NCI-H510A (cell line): ENCODE results near the gene IL17RD.

Experiments used
- DNase-seq: peaks from one replicate; lab custom pipeline; 2025; lab: John Stamatoyannopoulos, UW

The IL17RD gene

DNA sequence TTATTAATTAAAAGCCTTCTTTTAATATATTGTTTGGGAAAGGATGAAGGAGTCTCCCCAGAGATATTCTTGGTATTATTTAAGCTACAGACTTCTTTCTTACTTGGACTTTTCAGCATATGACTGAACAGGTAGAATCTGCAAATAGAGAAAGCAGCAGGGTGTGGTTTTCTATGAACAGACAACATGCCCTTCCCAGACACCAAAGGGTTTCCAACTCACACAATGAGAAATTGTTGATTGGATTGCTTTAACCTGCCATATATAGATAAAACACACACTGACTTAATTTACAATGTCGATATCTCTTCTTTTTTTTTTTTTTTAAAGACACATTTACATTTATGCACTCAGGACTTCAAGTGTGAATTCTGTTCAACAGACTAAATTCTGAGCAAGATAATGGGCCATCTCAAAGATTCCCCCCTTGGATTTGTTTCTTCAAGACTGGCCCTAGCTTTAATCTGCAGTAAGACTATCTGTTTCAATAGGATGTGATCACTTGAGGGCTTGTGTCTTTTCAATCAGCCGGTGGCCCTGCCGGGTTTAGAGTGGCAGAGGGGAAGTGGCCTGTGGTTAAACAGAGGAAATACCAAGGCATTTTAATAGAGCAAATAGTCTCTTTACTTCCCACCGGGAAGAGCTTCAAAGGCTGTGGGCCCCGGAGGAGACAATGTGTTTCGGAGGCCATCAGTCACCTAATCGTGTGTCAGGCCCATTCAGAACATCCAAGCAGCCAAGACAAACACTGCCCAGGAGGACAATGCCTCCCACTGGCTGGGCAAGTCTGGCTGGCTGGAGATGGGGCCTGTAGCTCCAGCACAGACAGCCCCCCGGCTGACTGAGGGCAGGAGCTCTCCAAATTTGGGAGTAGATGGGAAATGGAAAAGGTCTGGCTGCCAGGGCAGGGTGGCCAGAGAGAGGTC lies 6.1 kb downstream of the IL17RD start:
- no peak for DNase-seq

GRCh38 chr3:57158325-57158724 lies 6.8 kb downstream of the IL17RD start:
- DNase-seq = no peak

- DNase-seq = no peak
Observed at GRCh38 chr3:57157545-57157944, 7.6 kb downstream of the IL17RD start.

- no peak for DNase-seq
Observed at GRCh38 chr3:57155310-57155643, 9.9 kb downstream of the IL17RD start.

DNA sequence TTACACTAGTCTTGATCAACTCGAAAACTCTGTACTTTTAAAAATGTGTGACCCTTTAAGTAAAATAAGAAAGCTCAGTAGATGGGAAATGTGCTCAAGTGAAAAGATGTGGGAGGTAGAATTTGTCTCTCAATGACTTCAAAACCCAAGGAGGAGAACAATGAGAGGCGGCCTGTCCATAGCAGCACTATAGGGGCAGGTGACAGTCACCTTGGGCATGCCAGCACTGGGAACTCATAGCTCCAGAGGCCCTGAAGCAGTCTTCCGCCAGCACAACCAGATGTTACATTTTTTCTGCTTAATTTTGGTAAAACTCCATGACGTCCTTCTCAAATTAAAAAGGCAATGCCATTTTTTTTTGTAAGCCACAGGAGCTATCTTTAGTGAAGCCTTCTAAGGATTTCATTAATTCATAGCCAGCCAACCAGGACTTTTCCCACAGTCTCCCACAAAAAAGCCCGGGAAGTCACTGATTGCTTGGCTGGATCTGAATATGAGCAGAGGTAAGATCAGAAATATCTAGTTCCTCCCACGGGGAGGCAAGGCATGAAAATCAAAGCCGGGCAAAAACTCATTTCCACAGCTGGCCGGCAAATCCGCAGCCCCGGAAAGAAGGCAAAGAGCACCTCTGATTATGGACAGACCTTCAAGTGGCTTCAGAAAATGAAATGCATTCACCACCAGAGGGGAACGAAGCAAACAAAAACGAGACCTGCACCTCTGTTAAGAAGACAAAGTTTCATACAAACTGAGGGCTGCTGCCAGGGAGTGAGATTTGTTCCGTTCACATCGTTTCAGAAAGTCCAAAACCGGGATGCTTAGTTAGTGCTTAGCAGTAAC lies 10.5 kb downstream of the IL17RD start:
- DNase-seq = no peak

GRCh38 chr3:57152151-57153143 lies 12.7 kb downstream of the IL17RD start:
- DNase-seq = no peak

GRCh38 chr3:57151749-57152148 lies 13.4 kb downstream of the IL17RD start:
- DNase-seq = no peak

DNA sequence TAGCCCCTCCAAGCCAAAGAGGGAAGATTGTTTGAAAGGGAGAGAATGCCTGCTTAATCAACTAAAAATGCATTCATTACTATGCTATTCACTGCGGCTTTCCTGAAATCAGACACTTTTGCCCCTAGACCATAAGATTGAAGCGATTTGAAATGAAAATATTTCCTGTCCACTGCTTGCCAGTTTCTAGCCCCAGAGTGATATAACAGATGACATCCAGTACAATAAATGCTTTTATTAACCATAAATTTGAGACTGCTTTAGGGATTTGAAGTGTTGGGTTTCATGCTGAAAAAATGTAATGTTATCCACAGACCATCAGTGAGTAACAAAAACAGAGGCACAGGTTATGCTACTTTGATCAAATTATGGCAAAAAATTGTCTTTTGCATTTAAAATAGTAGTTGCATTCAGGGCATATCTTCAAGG lies 14.1 kb downstream of the IL17RD start:
- no peak for DNase-seq

- no peak for DNase-seq
Observed at GRCh38 chr3:57150113-57150581, 15.0 kb downstream of the IL17RD start.

GRCh38 chr3:57147071-57147470 lies 18.1 kb downstream of the IL17RD start:
- DNase-seq = no peak

GRCh38 chr3:57145852-57146251 lies 19.3 kb downstream of the IL17RD start:
- DNase-seq = no peak

- no peak for DNase-seq
Observed at GRCh38 chr3:57144952-57145351, 20.2 kb downstream of the IL17RD start.

DNA sequence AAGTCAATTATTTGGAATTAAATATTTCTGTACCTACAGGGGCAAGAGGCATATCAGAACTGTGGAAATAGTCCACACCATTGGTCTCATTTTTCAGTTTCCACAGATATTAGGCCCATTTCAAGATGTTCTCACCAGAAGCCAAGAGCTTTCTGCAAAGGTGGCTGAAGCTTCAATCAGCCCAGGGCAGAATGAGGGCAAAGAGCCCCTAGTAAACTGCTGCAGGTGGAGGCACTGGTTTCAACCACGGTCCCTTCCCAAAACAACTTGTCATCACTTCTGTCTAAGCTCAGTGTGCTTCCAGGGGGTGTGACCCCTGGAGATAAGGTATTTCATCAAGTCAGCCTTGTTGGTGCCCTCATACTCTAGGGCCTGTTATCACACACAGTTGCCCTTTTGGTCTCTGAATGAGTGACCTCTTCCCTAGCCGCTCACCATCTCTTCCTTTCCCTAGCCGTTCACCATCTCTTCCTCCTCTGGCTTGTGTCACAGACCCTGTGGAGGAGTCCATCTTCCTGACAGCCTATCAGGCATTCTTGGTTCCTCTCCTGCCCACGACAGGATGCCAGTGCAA lies 21.2 kb downstream of the IL17RD start:
- no peak for DNase-seq

GRCh38 chr3:57142411-57142723 lies 22.8 kb downstream of the IL17RD start:
- DNase-seq = no peak

DNA sequence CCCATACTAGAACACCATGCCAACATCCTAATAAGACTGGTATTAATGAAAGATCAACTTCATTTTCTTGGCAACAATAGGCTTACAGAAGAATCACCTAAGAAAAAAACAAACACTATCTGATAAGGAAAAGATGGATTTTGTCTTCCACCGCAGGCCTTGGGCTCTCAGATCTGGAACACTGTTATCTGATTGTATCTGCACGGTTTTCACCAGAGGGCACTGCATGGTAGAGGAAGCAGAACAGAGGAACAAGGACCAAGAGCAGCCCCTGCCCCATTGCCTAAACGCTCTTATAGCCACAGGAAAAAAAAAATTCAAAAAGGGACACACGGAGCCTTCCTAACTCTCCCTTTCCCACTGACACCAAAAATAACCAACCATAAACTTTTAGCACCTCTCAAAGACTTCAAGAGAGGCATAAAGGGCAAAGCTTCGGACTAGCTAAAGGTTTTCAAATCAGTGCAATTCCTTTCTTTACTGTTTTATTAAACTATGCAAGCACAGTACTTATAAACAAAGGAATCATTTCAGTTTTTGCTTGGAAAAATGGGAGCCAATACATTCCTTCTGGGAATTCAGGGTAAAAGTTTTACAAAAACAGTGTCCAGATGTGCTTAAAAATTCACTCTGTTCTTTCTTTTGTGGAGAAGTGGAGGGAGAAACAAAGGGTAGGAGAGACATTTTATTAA lies 23.3 kb downstream of the IL17RD start:
- DNase-seq = no peak

GRCh38 chr3:57140894-57141293 lies 24.3 kb downstream of the IL17RD start:
- DNase-seq = no peak

DNA sequence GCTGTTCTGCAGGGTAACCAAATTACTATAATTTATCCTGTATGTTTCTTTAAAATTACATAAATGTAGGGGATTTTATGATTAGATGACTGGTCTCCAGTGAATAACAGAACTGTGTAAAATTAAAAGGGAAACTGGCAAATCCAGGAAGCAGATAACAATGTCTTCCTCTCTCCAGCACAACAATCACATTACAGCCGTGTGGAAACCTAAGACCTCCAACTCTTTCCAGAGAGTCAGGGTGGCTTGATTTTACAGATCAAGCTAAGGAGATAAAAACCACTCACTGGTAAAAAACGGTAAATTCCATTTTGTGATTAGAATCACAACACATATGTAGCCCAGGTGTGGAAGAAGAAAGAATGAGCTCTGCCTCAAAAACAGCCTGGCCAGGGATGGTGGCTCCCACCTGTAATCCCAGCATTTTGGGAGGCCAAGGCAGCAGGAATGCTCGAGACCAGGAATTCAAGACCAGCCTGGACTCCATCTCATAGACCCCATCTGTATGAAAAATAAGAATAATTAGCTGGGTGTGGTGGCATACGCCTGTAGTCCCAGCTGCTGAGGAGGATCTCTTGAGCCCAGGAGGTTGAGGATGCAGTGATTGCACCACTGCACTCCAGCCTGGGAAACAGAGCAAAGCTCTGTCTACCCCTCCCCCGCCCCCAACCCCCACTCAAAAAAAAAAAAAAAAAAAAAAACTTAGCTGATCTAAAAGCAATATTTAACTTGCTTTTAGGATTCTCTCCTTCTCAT lies 29.0 kb downstream of the IL17RD start:
- DNase-seq = no peak

DNA sequence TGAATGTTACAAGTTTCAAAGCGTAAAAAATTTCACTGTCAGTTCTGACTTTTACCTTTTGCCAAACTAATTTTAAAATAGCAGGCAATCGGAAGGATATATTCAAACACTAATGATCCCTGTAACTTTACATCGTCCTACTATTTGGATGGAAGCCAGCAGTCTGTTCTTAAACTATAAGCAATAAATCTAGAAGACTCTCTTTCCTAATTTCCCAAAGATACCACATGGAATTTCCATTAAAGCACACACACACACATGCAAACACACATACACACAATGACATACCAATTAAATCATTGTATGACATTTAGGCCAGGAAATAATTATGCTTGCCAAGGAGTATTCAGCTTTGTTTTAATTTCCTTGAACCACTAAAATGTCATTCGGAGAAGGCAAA lies 32.0 kb downstream of the IL17RD start:
- DNase-seq = no peak

- DNase-seq = no peak
Observed at GRCh38 chr3:57132674-57133073, 32.5 kb downstream of the IL17RD start.

DNA sequence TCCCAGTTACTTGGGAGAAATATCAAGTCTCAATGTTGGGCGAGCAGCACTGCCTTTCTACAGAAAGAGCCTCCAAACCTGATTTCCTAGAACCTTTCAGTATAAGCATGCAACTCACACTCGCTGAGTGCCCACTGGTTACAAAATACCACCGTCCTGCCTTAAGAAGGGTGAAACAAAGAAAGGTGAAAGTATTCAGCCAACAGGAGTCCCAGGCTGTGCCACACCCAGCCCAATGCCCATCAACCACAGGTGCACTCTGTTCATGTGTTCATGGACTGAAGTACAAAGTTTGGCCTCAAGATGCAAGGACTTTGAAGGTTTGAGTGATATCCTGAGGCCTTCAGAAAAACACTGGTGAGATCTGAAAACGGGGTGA lies 34.0 kb downstream of the IL17RD start:
- DNase-seq = no peak
